ENCODE measurements around the gene HBA2. TPM values are rescaled to one million over a fixed set of nuclear protein-coding genes. Genes with fewer than 3 reads are reported as not detected.

HBA2 gene
- total RNA-seq, 1 experiment from 2014 or later = not detected

DNA sequence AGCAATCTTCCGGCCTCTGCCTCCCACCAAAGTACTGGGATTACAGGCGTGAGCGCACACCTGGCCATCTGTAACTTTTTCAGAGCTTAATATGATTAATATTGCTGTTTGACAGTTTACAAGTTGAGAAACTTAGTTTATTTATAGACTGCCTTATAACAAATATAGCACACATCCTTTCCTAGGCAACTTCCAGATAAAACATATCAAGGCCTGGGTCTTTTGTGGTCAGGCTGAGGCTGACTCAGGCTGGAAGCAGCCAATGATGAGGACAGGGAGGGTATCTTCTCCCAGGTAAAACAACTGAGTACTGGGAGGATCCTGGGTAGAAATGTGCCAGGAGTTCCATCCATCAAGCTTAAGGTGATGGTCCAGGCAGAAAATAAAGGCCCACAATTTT, 40.3 kb downstream of the HBA2 start:
- Histone ChIP-seq H2BK5ac (ENCODE audit: insufficient read length, low read length) (no peak overlapping the region), H3K4ac (ENCODE audit: low read depth, low read length) (no peak overlapping the region), H3K27ac (ENCODE audit: insufficient read length, low read depth, low read length) (no peak overlapping the region), H3K14ac (ENCODE audit: insufficient read depth, low read length) (no peak overlapping the region), H2BK15ac (ENCODE audit: low read depth, low read length) (no peak overlapping the region), H3K27me3 (ENCODE audit: insufficient read depth, low read length) (no peaks in the 10 kb centered on the region), H3T11ph (ENCODE audit: low read length) (no peak overlapping the region), H3K23ac (ENCODE audit: insufficient read length, low read depth, low read length) (no peak overlapping the region), H2AK5ac (ENCODE audit: insufficient read length, low read length) (no peak overlapping the region), H3K79me1 (ENCODE audit: insufficient read depth, low read depth, low read length, poor library complexity, severe bottlenecking) (peaks cover 8% of the 10 kb centered on the region), H2BK120ac (ENCODE audit: low read depth, low read length, poor library complexity, severe bottlenecking) (no peak overlapping the region), H4K5ac (ENCODE audit: insufficient read length, low read depth, low read length) (no peak overlapping the region), H2BK12ac (ENCODE audit: insufficient read length, low read depth, low read length) (no peak overlapping the region), H3K79me2 (ENCODE audit: insufficient read depth, low read length) (peaks cover 2% of the 10 kb centered on the region; the same call in 1 of the 2 replicates), H4K20me1 (ENCODE audit: control insufficient read depth, insufficient read depth, insufficient read length) (peaks cover 3% of the 10 kb centered on the region), H3K23me2 (ENCODE audit: insufficient read length, low read depth, low read length, poor library complexity, severe bottlenecking) (no peaks in the 10 kb centered on the region), H3K9ac (ENCODE audit: extremely low read depth, insufficient read length, low read length) (no peak overlapping the region), H3K56ac (ENCODE audit: insufficient read length, low read depth, low read length) (no peak overlapping the region), H4K91ac (ENCODE audit: insufficient read length, low read depth, low read length) (no peak overlapping the region), H2AFZ (ENCODE audit: low read length) (no peak overlapping the region), H3K18ac (ENCODE audit: insufficient read length, low read depth, low read length) (no peak overlapping the region), H4K8ac (replicated peaks; ENCODE audit: insufficient read length, low read depth, low read length) (no peak overlapping the region), H3K4me2 (ENCODE audit: insufficient read depth, insufficient read length, low read length) (no peak overlapping the region), H3K4me1 (ENCODE audit: insufficient read depth, low read length) (no peaks in the 10 kb centered on the region), H2BK20ac (ENCODE audit: low read depth, low read length, poor library complexity, severe bottlenecking) (no peak overlapping the region), H3K9me3 (ENCODE audit: control insufficient read depth, low read depth, low read length) (no peaks in the 10 kb centered on the region)
- H3K27me3 Mint-ChIP-seq (ENCODE audit: low read depth) = no peaks in the 10 kb centered on the region
- DNase-seq = no peak
- no CpG with 5 or more reads among the region's 3 CpGs for WGBS (ENCODE audit: extremely low coverage, insufficient read length, low lambda C conversion rate)
- no peak for TF ChIP-seq CTCF (conservative IDR thresholded peaks at IDR 0.05)
- H3K27ac Mint-ChIP-seq = 0 out of 7 replicates have a peak overlapping the region, but pooled peaks of 2 of the 3 experiments have one; percentile 40 to 56
- H3K36me3 Mint-ChIP-seq (ENCODE audit: insufficient read depth in 1 of 3, low read depth in 3 of 3) = peaks cover 42 to 94% (median 79%) of the 10 kb centered on the region in 3 experiments; a peak in 6 of 7 replicates
- no peak overlapping the region for H3K4me3 Mint-ChIP-seq
- H3K9me3 Mint-ChIP-seq = no peaks in the 10 kb centered on the region
- H3K4me1 Mint-ChIP-seq = no peaks in the 10 kb centered on the region
